ENCODE results near the gene SMS. TPM values are rescaled to one million over a fixed set of nuclear protein-coding genes. Genes with fewer than 3 reads are reported as not detected.

The SMS gene
- total RNA-seq, 2 experiments from 2014 or later: 17.8 to 19.6 TPM

DNA sequence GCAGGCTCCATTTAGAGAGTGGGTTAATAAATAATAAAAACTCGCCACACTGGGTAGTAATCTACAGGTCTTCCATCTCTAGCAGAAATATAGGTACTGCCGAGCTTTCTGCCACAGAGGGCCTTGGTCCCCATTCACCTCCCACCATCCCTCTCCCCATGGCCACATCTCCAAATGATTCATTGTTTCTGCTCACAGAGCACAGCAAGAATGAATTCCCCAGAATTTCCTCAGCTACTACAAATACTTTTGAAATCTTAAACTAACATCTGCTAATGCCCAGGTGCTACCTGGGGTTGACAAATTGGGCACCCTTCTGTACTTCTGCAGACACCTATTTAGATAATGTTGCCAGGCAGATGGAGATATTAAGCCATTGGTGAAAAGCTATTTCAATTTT is 96.7 kb downstream of the SMS start:
- Histone ChIP-seq H3K4me3 (ENCODE audit: low read length) (no peak overlapping the region), H3K27me3 (ENCODE audit: control insufficient read depth in 1 of 2, insufficient read depth in 2 of 2, low read length in 2 of 2) (no peaks in the 10 kb centered on the region), H3K9me3 (ENCODE audit: control insufficient read depth in 1 of 2, insufficient read depth in 1 of 2, low read length in 2 of 2) (no peaks in the 10 kb centered on the region), H3K36me3 (ENCODE audit: insufficient read depth, low read length) (no peaks in the 10 kb centered on the region), H3K27ac (ENCODE audit: low read depth in 1 of 2, low read length in 2 of 2) (no peak overlapping the region), H3K4me1 (ENCODE audit: insufficient read depth, low read length) (no peaks in the 10 kb centered on the region)
- TF ChIP-seq, protein P1, sequence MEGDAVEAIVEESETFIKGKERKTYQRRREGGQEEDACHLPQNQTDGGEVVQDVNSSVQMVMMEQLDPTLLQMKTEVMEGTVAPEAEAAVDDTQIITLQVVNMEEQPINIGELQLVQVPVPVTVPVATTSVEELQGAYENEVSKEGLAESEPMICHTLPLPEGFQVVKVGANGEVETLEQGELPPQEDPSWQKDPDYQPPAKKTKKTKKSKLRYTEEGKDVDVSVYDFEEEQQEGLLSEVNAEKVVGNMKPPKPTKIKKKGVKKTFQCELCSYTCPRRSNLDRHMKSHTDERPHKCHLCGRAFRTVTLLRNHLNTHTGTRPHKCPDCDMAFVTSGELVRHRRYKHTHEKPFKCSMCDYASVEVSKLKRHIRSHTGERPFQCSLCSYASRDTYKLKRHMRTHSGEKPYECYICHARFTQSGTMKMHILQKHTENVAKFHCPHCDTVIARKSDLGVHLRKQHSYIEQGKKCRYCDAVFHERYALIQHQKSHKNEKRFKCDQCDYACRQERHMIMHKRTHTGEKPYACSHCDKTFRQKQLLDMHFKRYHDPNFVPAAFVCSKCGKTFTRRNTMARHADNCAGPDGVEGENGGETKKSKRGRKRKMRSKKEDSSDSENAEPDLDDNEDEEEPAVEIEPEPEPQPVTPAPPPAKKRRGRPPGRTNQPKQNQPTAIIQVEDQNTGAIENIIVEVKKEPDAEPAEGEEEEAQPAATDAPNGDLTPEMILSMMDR (IDR thresholded peaks at IDR 0.05): no peak
- Mint-ChIP-seq H3K27me3 (no peaks in the 10 kb centered on the region), H3K4me1 (ENCODE audit: low read depth) (no peaks in the 10 kb centered on the region), H3K4me3 (no peak overlapping the region), H3K27ac (no peak overlapping the region), H3K36me3 (ENCODE audit: low read depth) (no peaks in the 10 kb centered on the region), H3K9me3 (no peaks in the 10 kb centered on the region)
- DNase-seq (no peak), ATAC-seq (ENCODE audit: poor library complexity) (no peak)
- ChIA-PET POLR2A (no interaction called here), CTCF (no interaction called here)
- intact Hi-C loops (cut with DNase I, micrococcal nuclease): no loop called here

DNA sequence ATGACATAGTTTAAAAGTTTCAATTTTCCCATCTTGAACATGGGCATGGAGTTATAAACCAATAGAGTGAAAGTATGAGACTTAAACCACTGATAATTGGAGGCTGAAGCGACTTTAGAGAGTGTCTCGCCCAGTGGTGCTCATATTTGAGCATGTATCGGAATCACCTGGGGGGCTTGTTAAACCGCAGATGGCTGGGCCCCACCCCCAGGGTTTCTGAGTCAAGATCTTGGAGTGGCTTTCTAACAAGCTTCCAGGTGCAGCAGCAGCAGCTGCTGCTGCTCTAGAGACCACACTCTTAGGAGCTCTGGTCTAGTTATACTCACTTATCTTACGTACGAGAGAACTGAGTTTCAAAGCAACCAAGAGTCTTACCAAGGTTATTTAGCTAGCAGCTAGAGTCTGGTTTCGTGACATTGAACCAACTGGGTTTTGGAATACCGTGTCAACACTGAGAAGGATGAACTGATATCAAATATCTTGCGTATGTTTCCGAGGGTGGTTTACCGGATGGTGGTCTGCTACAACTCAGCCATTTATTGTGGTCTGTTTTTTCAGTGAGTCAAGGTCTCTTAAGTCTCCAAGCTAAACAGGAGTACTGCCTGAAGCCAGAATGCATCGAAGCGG is 97.5 kb downstream of the SMS start:
- CTCF ChIA-PET: no interaction called here
- POLR2A ChIA-PET: no interaction called here

DNA sequence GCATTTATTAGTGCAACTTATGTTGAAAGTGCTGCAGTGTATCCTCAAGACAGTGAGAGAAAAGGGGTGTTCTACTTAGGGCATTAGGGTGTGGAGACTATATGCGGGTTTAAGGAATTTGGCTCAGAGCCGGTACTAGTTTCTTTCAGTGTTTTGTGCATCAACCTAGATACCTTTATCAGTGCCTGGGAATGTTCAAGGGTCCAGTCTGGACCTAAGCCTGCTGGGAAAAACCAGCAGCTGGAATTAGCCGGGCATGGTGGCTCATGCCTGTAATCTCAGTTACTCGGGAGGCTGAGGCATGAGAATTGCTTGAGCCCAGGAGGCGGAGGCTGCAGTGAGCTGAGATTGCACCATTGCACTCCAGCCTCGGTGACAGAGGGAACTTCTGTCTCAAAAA is 99.0 kb downstream of the SMS start:
- DNase-seq (no peak), ATAC-seq (ENCODE audit: poor library complexity) (no peak)
- Mint-ChIP-seq H3K27ac (no peak overlapping the region), H3K36me3 (ENCODE audit: low read depth) (no peaks in the 10 kb centered on the region), H3K4me1 (ENCODE audit: low read depth) (no peaks in the 10 kb centered on the region), H3K9me3 (no peaks in the 10 kb centered on the region), H3K4me3 (no peak overlapping the region), H3K27me3 (no peaks in the 10 kb centered on the region)
- Histone ChIP-seq H3K4me1 (ENCODE audit: insufficient read depth, low read length) (no peaks in the 10 kb centered on the region), H3K27me3 (ENCODE audit: control insufficient read depth in 1 of 2, insufficient read depth in 2 of 2, low read length in 2 of 2) (no peaks in the 10 kb centered on the region), H3K9me3 (ENCODE audit: control insufficient read depth in 1 of 2, insufficient read depth in 1 of 2, low read length in 2 of 2) (no peaks in the 10 kb centered on the region), H3K36me3 (ENCODE audit: insufficient read depth, low read length) (no peaks in the 10 kb centered on the region), H3K4me3 (ENCODE audit: low read length) (no peak overlapping the region), H3K27ac (ENCODE audit: low read depth in 1 of 2, low read length in 2 of 2) (no peak overlapping the region)
- ChIA-PET POLR2A (no interaction called here), CTCF (no interaction called here)
- intact Hi-C loops (cut with DNase I, micrococcal nuclease): no loop called here
- TF ChIP-seq, protein P1 (IDR thresholded peaks at IDR 0.05): no peak

More for the DNA sequence above, 97.5 kb downstream of the SMS start:
- Mint-ChIP-seq H3K4me3 (no peak overlapping the region), H3K36me3 (ENCODE audit: low read depth) (no peaks in the 10 kb centered on the region), H3K9me3 (no peaks in the 10 kb centered on the region), H3K27me3 (no peaks in the 10 kb centered on the region), H3K4me1 (ENCODE audit: low read depth) (no peaks in the 10 kb centered on the region), H3K27ac (no peak overlapping the region)
- H3K27ac ChIP-seq (ENCODE audit: low read depth in 1 of 2, low read length in 2 of 2): no peak overlapping the region
- intact Hi-C loops (cut with DNase I, micrococcal nuclease): no loop called here
- H3K36me3 ChIP-seq (ENCODE audit: insufficient read depth, low read length): no peaks in the 10 kb centered on the region
- no peaks in the 10 kb centered on the region for H3K9me3 ChIP-seq (ENCODE audit: control insufficient read depth in 1 of 2, insufficient read depth in 1 of 2, low read length in 2 of 2)
- no peak for ATAC-seq (ENCODE audit: poor library complexity)
- no peaks in the 10 kb centered on the region for H3K4me1 ChIP-seq (ENCODE audit: insufficient read depth, low read length)
- peak in 2 of 14 experiments; percentile 9 to 23 for DNase-seq
- no peaks in the 10 kb centered on the region for H3K27me3 ChIP-seq (ENCODE audit: control insufficient read depth in 1 of 2, insufficient read depth in 2 of 2, low read length in 2 of 2)
- H3K4me3 ChIP-seq (ENCODE audit: low read length): no peak overlapping the region
- TF ChIP-seq, protein P1 (IDR thresholded peaks at IDR 0.05): no peak
